Right kidney (tissue), 1 donor: ENCODE data around the gene MAPK1.
"Not testable (repeated sequence)": the region's sequence is repeated elsewhere in the genome, so short reads cannot be mapped to it uniquely, and the experiment has no call there.

Experiments
- DNase-seq: peaks from one replicate; pipeline ENCODE4 v3.0.0-alpha.2; 2016

Gene MAPK1

DNA sequence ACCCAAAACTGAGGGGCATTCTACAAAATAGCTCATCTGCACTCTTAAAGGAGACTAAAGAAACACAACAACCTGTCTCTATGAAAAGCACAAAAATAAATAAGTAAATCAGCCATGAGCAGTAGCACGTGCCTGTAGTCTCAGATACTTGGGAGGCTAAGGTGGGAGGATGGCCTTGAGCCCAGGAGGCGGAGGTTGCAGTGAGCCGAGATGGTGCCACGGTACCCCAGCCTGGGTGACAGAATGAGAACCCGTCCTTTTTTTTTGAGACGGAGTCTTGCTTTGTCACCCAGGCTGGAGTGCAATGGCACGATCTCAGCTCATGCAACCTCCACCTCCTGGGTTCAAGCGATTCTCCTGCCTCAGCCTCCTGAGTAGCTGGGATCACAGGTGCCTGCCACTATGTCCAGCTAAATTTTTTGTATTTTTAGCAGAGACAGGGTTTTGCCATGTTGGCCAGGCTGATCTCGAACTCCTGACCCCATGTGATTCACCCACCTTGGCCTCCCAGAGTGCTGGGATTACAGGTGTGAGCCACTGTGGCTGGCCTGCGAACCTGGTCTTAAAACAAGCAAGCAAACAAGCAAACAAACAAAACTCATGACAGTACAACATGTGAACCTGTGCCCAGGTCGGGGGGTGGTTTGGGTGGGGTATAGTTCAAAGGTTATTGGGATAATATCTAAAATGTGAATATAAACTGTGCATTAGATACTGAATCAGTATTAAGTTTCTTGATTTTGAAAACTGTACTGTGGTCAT, 76.4 kb downstream of the MAPK1 start:
- not testable (repeated sequence) for DNase-seq

DNA sequence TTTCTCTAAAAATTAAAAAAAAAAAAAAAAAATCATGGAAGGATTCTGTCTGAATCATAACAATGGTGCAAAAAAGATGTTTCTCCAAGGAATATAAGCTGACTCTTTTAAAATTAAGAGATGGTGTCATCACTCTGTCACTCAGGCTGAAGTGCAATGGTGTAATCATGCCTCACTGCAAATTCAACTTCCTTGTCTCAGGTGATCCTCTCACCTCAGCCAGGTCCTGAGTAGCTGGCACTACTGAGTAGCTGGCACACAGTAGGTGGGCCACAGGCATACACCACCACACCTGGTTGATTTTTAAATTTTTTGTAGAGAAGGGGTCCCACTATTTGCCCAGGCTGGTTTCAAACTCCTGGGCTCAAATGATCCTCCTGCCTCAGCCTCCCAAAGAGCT, 77.1 kb downstream of the MAPK1 start:
- DNase-seq = no peak

DNA sequence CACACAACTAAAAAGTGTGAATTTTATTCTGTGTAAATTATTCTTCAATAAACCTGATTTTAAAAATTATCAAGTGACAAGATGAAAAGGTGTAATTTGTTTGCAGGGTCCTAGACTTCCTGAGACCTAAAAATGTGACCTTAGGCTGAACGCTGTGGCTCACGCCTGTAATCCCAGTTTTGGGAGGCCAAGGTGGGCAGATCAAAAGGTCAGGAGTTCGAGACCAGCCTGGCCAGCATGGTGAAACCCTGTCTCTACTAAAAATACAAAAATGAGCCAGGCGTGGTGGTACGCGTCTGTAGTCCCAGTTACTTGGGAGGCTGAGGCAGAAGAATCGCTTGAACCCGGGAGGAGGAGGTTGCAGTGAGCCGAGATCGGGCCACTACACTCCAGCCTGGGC, 79.9 kb downstream of the MAPK1 start:
- not testable (repeated sequence) for DNase-seq

DNA sequence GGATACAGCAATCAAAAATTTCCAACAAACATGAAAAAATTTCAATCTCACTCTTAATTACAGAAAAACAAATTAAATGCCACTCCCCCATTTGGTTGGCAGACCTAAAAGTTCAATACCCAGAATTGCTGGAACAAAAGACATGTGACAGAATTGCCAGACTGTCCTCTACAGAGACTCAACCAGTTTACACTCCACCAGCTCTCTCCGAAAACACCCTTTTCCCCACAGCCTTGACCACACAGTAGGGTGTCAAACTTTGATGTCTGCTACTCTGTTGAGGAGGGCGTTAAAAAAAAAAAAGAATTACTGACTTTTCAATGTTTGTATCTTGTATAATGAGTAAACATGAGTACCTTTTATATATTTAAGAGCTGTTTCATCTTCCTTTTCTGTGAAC, 87.2 kb downstream of the MAPK1 start:
- no peak for DNase-seq

DNA sequence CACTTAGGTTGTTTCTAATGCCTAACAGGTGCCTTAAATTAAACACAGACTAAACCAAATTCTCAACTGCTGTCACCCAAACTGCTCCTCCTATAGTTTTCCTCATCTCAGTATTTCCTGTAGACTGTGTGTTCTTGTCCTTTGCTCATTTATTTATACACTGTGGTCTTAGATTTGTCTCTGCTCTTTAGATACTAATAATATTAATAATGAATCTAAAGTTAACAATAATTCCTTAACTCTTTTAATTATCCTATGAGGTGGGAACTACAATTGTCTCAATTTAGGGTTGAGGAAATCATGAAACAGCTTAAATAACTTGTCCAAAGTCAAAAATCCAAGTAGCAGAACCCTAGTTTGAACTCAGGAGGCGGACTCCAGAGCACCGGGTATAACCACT, 88.0 kb downstream of the MAPK1 start:
- DNase-seq = no peak

DNA sequence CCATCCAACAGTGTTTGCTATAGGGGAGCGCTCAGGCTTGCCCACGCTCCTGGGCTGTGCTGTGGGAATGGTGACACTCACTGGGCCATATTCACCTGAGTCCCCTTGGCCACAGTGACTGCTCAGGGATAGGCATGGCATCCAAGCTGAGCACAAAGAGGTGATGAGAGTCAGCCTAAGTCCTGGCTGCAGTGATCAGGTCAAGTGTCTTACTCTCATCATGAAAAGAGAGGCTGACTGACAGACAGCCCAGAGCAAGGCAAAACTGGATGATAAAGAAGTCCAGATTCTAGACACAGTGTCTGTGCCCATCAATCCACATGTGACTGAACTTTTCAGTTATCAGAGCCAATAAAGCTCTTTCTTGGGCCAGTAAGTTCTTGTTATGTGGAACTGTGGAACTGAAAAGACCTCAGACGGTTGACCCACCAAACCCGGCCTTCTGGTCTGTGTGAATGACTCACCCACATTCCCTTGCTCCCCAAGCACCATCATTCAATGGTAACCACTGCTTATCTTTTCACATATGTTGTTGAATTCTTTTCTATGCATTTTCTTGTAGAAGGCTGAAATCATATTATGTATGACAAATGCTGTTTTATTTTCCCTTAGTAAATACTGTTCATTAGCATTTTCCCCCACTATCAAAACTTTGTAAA, 88.6 kb downstream of the MAPK1 start:
- no peak for DNase-seq

DNA sequence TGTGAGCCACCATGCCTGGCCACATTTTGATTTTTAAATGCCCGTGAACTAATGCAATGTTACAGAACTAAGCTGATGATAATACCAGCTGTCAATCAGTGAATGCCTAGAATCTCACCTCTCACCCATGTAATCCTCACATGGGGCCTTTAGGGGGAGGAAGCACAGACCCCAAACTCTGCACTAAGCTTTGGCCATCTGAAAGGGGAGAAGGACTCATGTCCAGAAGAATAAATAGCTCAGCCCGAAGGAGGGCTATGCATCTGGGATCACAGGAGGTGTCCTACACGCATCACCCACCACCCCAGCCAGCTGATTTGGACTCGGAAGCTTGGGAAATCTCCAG, 95.8 kb downstream of the MAPK1 start:
- no peak for DNase-seq

DNA sequence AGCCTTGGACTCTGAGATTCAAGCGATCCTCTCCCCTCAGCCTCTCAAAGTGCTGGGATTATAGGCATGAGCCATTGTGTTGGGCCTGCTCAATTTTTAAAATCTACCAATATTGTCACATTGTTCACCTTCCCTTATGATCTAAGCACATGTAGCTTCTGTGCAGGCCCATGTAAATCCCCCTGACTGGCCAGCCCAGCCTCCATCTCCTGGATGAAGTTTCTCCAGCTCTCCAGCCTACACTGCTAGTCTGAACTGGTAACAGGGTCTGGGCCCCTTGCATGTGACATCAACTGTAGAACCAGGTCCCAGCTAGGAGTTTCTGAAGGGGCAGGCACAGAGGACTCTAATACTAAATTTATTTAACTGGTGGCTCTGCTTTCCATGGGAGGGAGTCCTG, 99.0 kb downstream of the MAPK1 start:
- no peak for DNase-seq

DNA sequence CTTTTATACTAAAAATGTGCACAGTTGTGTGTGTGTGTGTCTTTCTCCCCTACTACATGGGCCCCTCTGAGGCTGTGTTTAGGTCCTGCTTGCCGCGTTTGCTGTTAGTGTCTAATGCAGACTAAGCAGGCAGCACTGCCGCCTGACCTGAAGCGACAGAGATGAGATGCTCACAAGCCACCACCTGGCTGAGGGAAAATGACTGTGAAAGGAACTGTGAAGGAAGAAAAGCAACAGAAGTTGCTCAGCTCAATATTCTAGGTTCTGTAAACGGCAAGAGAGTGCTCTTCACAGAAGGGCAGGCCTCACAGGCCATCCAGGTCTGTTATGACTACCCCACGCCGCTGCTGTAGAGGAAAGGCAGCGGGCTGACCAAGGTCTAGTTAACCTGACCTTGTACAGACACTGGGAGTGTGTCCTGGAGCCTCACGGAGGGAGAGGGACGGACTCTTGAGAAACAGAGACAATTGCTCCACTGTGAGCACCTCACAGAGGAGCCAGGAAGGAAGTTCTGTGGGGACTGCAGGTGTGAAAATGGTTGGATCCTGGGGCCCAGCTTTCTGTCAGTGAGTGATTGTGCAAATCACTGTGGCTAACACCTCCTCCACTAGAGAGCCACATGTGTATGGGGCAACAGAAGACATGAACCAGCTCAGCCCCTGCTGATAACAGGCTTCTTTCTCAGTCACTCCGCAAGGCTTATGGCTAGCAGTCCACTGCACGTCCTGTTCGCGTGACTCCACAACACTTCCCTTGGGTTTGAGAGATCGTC, 100.6 kb downstream of the MAPK1 start:
- DNase-seq = no peak

DNA sequence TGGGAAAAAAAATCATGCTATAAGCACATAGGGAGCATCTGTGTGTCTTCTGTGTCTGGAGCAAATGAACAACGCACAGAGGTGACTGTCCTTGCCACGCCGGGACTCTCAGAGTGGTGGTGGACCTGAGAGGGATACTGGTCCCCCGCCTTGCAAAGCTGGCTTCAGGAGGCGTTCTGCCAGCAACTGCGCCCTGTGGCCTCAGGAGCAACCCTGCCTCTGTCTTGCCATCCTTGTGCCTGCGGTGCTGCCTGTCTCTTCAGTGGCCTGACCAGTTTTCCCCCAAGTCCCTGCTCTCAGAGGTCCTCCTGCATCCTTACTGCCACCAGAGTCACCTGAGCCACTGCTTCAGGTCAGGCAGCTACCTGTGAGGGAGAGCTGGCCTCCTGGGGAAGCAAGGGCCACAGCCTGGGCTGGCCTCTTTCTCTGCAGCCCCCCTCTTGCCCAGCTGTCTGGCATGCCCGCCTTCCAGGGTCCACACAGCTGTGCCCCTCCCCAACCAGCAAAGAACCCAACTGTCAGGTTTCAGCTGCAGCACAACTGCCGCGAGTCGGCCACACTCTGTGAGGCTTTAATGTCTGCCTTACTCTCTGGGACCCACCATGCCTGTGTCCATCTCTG, 101.4 kb downstream of the MAPK1 start:
- DNase-seq = no peak

DNA sequence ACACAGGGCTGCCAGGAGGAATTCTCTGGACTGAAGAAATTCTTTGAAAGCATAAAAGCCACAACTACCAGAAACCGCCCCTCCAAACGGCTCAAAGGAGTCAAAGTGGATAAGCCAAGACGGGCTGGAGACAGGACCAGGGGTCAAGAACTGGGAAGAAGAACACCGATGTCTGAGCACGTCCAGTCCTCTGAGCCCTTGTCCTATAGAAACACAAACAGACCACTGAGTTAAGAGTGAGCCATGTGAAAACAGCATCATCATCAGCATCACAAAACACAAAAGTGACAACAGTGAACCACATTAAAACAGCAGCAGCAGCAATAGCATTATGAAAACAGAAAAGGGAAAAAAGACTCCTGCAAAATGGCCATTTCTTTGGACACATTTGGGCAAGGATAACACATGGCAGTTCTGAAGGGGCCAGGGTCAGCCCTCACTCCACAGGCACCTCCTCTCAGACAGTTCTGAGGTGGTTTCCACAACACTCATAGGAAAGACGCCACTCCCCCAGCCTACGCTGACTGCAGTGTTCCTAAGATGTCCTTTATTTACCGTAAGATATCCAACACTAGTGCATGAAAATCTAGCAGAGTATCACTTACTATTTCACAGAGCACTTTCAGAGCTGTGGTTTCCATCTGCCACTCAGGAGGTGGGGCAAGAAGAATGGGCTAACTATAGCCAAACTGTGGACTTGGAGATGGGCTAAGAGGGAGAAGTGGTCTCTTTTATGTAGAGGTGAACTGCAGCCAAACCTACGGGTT, 103.2 kb downstream of the MAPK1 start:
- no peak for DNase-seq

DNA sequence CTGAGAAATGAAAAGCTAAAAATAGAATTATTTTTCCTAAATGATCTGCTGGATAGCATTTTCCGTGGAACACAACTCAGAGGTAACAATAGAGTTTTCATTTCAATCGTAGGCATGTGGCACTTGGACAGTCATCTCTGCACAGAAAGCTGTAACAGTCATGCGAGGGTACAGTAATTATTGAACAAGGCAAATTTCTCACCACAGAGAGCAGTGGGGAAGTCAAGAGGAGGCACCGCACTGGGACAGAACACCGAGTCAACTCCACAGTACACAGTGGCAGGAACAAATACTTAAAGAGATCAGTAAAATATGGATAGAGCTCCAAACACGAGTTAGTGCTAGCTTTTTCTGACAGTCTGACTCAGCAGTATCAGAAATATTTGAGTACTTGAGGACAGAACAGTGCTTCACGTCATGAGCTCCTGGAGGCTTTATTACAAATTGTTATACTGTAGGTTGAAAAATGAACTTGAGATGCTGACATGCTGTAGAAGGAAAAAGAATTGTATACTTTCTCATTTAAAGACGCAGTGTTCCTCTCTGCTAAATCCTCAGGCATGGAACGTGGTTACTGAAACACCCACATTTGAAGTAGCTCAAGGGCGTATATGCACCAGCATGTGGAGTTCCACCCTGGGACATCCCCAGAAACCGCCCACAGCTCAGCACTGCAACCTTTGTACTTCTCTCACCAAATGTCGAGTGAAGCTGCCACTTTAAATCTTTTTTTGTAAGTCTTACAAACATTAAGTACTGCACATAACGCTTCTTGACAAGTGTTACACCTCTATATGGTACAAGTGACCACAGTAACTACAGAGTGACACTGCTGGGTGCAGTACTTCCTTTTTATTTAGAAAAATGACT, 104.5 kb downstream of the MAPK1 start:
- no peak for DNase-seq

DNA sequence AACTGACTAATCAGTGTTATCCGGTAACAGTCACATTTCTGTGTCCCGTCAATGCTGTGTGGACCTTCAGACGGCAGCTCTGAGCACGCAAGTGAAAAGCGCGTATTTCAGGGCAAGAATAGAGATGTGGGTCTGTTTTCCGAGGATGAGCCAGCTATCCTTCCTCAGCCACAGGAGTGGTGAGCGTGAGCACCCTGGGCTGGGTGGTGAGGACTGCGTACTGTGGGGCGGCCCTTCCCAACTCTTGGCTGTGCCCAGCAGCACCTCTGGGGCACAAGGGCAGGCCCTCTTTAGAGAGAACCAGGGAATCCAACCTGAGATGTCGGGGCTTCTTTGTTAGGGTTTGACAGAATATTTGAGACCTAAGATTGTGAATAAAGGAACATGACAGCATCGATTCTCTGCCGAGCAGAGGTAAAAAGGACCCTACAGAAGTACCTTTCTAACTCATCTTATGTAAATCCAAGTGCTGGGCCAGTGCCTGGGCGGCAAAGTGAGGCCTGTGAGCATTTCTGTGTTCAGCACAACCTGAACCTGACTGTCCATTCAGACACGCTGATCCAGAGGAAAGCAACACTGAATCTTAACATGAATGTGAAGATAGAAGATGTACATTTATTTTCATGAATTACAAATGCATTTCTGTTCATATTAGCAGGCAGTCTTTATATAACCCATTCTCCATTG, 105.3 kb downstream of the MAPK1 start:
- no peak for DNase-seq

DNA sequence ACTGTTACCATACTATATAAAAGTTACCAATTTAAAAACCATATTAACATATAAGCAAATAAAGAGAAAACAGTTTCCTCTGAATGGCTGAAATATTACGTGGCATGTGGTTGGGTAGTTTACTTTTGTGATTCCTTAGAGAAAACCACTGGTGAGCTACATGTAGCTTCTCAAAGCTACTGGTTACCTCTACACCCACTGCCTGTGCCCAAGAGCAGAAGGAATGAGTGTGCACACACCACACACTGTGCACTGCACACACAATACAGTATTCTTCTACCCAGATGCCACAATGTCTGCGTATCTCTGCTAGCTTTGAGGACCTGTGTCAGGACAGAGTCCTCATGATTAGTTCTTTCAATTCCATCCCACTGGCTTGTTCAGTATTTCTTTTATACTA, 106.4 kb downstream of the MAPK1 start:
- no peak for DNase-seq

DNA sequence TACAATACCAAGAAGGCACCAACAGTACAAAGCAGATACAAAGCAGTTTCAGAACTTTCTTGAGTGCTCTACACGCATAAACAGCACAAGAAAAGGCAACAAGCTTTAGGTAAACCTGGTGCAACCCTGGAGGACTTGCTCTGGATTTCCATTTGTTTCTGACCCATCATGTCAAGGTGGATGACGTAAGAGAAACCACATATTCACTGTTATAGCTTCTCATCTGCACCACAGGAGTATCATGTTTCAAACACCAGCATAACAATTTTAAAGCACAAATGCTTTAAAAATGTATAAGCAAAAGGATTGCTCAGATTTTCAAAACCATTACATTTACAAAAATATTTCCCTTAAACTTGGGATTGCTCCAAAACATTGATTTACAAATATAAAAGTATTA, 106.8 kb downstream of the MAPK1 start:
- no peak for DNase-seq

DNA sequence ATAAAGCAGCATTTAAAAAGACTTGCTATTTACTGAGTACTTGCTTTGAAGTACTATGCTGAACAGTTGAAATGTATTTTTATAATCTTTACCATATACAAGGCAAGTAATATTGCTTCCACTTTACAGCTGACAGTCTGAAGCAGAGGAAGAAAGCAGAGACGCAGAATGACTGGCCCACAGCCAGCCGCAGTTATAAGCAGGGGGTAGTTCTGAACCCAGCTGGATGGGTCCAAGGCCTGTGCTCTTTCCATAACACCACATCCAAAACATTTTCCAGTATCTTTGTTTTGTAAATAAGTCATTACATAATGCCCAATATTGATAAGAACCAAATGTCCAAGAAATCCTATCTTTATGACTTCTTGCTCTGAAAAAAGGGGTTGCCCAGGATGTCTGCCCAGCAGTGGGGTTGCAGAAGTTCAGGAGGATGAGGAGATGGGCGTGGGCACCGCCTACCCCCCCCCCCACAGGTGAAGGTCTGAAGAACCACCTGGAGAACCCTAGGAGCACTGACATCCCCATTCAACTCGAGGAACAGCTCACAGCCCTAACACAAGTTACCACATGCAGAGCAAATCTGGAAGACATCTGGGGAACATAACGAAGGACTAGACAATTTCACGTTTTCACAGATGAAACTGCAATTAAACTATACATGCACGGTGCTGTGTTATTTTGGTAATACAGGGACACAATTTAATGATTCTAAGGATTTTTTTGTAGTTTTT, 107.6 kb downstream of the MAPK1 start:
- no peak for DNase-seq

DNA sequence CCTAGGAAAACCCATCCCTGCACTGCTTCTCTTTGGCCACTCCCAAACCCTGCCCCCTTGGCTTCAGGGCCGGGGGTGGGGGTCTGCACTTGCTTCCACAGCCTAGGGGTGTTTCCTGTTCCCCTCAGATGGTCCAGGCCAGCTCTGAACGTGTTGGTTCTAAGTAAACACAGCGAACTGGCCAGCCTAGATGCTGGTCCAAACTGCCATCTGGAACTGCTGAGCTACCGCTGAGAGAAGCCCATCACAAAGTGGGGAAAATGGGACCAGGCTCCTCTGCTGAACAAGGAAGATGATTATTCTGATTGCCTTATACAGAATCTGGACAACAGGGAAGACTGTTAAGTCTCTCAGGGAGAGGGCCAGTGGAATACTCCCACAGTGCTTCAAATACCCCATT, 108.4 kb downstream of the MAPK1 start:
- no peak for DNase-seq

DNA sequence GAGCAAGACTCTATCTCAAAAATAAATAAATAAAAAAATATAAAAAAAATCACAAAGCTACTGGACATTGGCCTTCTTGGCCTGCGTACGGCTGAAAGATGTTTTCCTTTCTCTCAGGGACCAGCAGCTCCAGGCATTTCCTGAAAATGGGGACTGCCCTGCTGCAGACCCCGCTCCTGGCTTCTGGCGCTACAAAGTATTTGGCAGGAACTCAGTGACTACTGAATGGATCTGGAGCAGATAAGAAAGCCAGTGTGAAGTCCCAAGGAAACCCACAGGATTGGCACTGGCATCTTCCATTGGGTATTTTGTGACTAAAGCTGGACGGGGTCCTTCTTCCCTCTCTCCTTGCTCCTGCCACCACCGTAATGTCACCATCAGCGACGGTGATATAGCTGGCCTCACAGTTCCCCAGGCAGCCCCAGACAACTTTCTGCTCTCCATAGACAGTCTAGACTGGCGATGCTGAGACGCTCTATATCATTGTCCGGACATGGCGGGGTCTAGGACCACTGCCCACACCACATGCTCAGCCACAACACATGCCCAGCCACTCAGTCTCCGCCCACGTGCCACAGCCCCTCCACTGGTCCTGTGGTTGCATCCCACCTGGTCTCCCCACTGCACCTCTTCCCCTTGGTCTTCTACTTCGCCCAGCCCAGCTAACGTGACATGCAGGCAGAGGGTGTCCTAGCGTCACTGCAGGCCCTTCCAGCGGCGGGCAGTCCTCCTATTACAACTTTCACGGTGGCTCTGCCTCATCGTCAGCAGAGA, 109.2 kb downstream of the MAPK1 start:
- no peak for DNase-seq

DNA sequence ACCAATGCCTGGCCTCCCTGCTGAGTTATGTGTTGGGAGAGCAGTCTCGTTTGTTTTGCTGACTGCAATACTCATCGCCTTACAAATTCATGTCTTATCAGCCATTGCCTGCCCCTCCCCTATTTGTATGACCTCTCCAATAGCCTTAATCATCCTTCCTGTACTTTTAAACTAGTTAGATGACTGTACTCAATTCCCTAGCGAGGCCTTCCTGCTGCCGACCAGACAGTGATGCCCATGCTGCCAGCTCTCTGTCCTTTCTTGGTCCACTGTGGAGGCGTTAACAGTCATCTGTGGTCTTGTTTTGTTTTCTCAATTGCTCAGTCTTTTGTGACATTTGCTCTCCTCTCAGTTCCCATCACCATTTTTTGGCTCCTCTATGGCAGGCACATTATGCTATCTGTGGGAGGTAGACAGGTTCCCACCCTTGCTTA, 111.6 kb downstream of the MAPK1 start:
- DNase-seq = no peak
